Measurements from ENCODE around the gene QPCTL.
"Not testable (repeated sequence)": the region's sequence is repeated elsewhere in the genome, so short reads cannot be mapped to it uniquely, and the experiment has no call there.

QPCTL gene

GRCh38 chr19:45677351-45678230 is 14.9 kb upstream of the QPCTL start:
- peak; percentile 67 for DNase-seq

- peak; percentile 87 for DNase-seq
Measured at GRCh38 chr19:45681391-45682015, 11.0 kb upstream of the QPCTL start.

GRCh38 chr19:45682117-45682516 is 10.3 kb upstream of the QPCTL start:
- DNase-seq: no peak

- DNase-seq: no peak
Measured at GRCh38 chr19:45682908-45683307, 9.6 kb upstream of the QPCTL start.

GRCh38 chr19:45685045-45685444 is 7.4 kb upstream of the QPCTL start:
- DNase-seq: not testable (repeated sequence)

- no peak for DNase-seq
Measured at GRCh38 chr19:45687599-45687998, 4.9 kb upstream of the QPCTL start.

- DNase-seq: peak; percentile 97
Measured at GRCh38 chr19:45691516-45692186, 815 bp upstream of the QPCTL start, which contains the start of gene SNRPD2. Gene SNRPD2, minus strand, starts transcription at chr19:45691953. Its CDS starts 65 bp downstream, at chr19:45691888.

GRCh38 chr19:45693106-45693788 is 781 bp downstream of the QPCTL start:
- peak; percentile 83 for DNase-seq

- no peak for DNase-seq
Measured at GRCh38 chr19:45701676-45702075, 9.2 kb downstream of the QPCTL start.

- DNase-seq: no peak
Measured at GRCh38 chr19:45705115-45705514, 12.6 kb downstream of the QPCTL start.

- DNase-seq: no peak
Measured at GRCh38 chr19:45705710-45706415, 13.4 kb downstream of the QPCTL start.

GRCh38 chr19:45710356-45711130 is 18.1 kb downstream of the QPCTL start:
- DNase-seq: no peak

- no peak for DNase-seq
Measured at GRCh38 chr19:45711851-45712698, 19.6 kb downstream of the QPCTL start.

GRCh38 chr19:45712699-45713067 is 20.2 kb downstream of the QPCTL start:
- DNase-seq: no peak

- DNase-seq: no peak
Measured at GRCh38 chr19:45713141-45713540, 20.7 kb downstream of the QPCTL start.

GRCh38 chr19:45715139-45715538 is 22.7 kb downstream of the QPCTL start:
- no peak for DNase-seq

GRCh38 chr19:45716359-45717130 is 24.1 kb downstream of the QPCTL start:
- DNase-seq: no peak

GRCh38 chr19:45717131-45717982 is 24.9 kb downstream of the QPCTL start:
- DNase-seq: peak; percentile 99
